ENCODE results near the gene LDLRAD3.

LDLRAD3 gene

DNA sequence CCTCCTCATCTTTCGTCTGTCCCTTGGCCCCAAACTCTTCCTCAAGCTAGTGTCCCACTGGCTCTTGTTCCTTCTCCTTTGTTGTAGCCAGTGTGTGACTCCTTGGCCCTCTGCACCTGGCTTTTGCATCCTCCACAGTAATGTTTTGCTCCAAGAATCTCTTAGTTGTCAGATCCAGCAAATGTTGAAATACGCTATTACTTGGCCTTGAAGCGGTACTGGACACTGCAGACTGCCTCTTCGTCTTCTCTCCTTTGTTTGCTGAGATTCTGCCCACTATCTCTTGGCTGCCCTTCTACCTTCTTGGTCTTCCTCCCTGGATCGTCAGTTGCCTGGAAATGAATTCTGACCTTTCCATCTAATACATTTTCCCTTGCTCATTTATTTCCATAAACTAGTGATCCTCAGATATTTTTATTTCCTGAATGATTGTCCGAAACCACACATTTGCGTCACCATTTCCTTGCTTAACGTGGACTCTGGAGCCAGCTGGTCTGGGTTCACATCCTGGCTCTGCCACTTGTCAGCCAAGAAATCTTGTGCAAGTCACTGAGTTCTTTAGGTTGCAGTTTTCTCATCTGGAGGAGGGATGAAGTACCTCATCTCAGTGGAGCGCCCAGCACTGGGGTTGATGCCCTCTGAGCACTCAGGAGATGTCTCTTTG, 113.6 kb downstream of the LDLRAD3 start:
- H3K9ac ChIP-seq (ENCODE audit: low read depth, low read length): no peak overlapping the region
- no peaks in the 10 kb centered on the region for H4K20me1 ChIP-seq (ENCODE audit: insufficient read depth, low read length)
- no peak for ATAC-seq (ENCODE audit: insufficient read depth, low read depth)
- H3K27me3 ChIP-seq (ENCODE audit: insufficient read depth, low read length, poor library complexity): no peaks in the 10 kb centered on the region
- H3K9me3 ChIP-seq (ENCODE audit: insufficient read depth, low read length, severe bottlenecking): peaks cover 4% of the 10 kb centered on the region
- H2AFZ ChIP-seq (ENCODE audit: low read depth, low read length): no peak overlapping the region
- no peaks in the 10 kb centered on the region for H3K79me2 ChIP-seq (ENCODE audit: insufficient read depth, low read length)
- H3K4me2 ChIP-seq (ENCODE audit: insufficient read depth, low read length): no peak overlapping the region
- no peaks in the 10 kb centered on the region for H3K4me1 ChIP-seq (ENCODE audit: insufficient read depth, low read length)
- no peak for TF ChIP-seq EZH2 (IDR thresholded peaks at IDR 0.05; ENCODE audit: borderline replicate concordance, low read depth, low read length, severe bottlenecking)
- TF ChIP-seq, protein P1, sequence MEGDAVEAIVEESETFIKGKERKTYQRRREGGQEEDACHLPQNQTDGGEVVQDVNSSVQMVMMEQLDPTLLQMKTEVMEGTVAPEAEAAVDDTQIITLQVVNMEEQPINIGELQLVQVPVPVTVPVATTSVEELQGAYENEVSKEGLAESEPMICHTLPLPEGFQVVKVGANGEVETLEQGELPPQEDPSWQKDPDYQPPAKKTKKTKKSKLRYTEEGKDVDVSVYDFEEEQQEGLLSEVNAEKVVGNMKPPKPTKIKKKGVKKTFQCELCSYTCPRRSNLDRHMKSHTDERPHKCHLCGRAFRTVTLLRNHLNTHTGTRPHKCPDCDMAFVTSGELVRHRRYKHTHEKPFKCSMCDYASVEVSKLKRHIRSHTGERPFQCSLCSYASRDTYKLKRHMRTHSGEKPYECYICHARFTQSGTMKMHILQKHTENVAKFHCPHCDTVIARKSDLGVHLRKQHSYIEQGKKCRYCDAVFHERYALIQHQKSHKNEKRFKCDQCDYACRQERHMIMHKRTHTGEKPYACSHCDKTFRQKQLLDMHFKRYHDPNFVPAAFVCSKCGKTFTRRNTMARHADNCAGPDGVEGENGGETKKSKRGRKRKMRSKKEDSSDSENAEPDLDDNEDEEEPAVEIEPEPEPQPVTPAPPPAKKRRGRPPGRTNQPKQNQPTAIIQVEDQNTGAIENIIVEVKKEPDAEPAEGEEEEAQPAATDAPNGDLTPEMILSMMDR (IDR thresholded peaks at IDR 0.05; ENCODE audit: borderline replicate concordance, extremely low read depth, low read length, poor library complexity, severe bottlenecking): no peak
- H3K4me3 ChIP-seq (ENCODE audit: low read depth in 1 of 2, low read length in 2 of 2): no peak overlapping the region
- DNase-seq: no peak
- H3K36me3 ChIP-seq (ENCODE audit: insufficient read depth, low read length): no peaks in the 10 kb centered on the region
- H3K27ac ChIP-seq (ENCODE audit: low read length): no peak overlapping the region

DNA sequence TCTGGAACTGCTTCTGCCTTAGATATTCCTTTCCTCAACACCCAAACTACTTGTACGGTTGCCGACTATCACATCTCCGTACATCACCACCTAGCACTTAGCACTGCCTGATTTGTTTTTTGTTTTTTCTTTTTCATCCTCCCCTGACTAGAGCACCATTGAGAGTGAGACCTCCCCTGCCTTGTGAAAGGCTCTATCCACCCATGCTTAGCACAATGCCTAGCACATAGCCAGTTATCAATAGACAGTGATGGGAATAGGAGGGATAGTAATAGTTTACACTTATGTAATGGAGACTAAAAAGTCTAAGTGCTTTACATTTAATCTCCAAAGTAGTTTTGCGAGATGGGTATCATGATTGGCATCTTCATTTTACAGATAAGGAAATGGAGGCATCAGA, 115.8 kb downstream of the LDLRAD3 start:
- H3K9ac ChIP-seq (ENCODE audit: low read depth, low read length): no peak overlapping the region
- no peaks in the 10 kb centered on the region for H3K27me3 ChIP-seq (ENCODE audit: insufficient read depth, low read length, poor library complexity)
- H2AFZ ChIP-seq (ENCODE audit: low read depth, low read length): no peak overlapping the region
- no peak overlapping the region for H3K27ac ChIP-seq (ENCODE audit: low read length)
- no peaks in the 10 kb centered on the region for H3K79me2 ChIP-seq (ENCODE audit: insufficient read depth, low read length)
- H3K36me3 ChIP-seq (ENCODE audit: insufficient read depth, low read length): no peaks in the 10 kb centered on the region
- H3K4me2 ChIP-seq (ENCODE audit: insufficient read depth, low read length): no peak overlapping the region
- no peak for DNase-seq
- no peaks in the 10 kb centered on the region for H3K4me1 ChIP-seq (ENCODE audit: insufficient read depth, low read length)
- H3K9me3 ChIP-seq (ENCODE audit: insufficient read depth, low read length, severe bottlenecking): peaks cover 4% of the 10 kb centered on the region
- no peak for ATAC-seq (ENCODE audit: insufficient read depth, low read depth)
- TF ChIP-seq, protein P1 (IDR thresholded peaks at IDR 0.05; ENCODE audit: borderline replicate concordance, extremely low read depth, low read length, poor library complexity, severe bottlenecking): no peak
- no peak for TF ChIP-seq EZH2 (IDR thresholded peaks at IDR 0.05; ENCODE audit: borderline replicate concordance, low read depth, low read length, severe bottlenecking)
- H4K20me1 ChIP-seq (ENCODE audit: insufficient read depth, low read length): no peaks in the 10 kb centered on the region
- no peak overlapping the region for H3K4me3 ChIP-seq (ENCODE audit: low read depth in 1 of 2, low read length in 2 of 2)

DNA sequence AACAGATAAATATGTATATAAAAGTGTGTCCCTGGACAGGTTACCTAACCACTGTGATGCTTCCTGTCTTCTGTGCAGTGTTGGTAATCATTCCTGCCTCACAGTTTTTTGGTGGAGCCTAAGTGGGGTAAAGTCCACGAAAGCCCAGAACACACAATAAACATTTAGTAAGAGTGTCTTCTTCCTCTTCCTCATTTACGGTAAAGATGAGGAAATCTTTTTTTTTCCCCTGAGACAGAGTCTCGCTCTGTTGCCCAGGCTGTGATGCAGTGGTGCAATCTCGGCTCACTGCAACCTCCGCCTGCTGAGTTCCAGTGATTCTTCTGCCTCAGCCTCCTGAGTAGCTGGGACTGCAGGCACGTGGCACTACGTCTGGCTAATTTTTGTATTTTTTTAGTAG, 117.1 kb downstream of the LDLRAD3 start:
- H3K4me2 ChIP-seq (ENCODE audit: insufficient read depth, low read length): no peak overlapping the region
- no peaks in the 10 kb centered on the region for H3K79me2 ChIP-seq (ENCODE audit: insufficient read depth, low read length)
- peaks cover 4% of the 10 kb centered on the region for H3K9me3 ChIP-seq (ENCODE audit: insufficient read depth, low read length, severe bottlenecking)
- no peaks in the 10 kb centered on the region for H4K20me1 ChIP-seq (ENCODE audit: insufficient read depth, low read length)
- ATAC-seq (ENCODE audit: insufficient read depth, low read depth) (no peak), DNase-seq (no peak)
- H3K9ac ChIP-seq (ENCODE audit: low read depth, low read length): no peak overlapping the region
- H3K27me3 ChIP-seq (ENCODE audit: insufficient read depth, low read length, poor library complexity): no peaks in the 10 kb centered on the region
- TF ChIP-seq, protein P1 (IDR thresholded peaks at IDR 0.05; ENCODE audit: borderline replicate concordance, extremely low read depth, low read length, poor library complexity, severe bottlenecking): no peak
- no peak for TF ChIP-seq EZH2 (IDR thresholded peaks at IDR 0.05; ENCODE audit: borderline replicate concordance, low read depth, low read length, severe bottlenecking)
- H2AFZ ChIP-seq (ENCODE audit: low read depth, low read length): no peak overlapping the region
- H3K4me3 ChIP-seq (ENCODE audit: low read depth in 1 of 2, low read length in 2 of 2): no peak overlapping the region
- no peaks in the 10 kb centered on the region for H3K4me1 ChIP-seq (ENCODE audit: insufficient read depth, low read length)
- H3K27ac ChIP-seq (ENCODE audit: low read length): no peak overlapping the region
- no peaks in the 10 kb centered on the region for H3K36me3 ChIP-seq (ENCODE audit: insufficient read depth, low read length)

Measured in DND-41 (cell line).